ENCODE results near the gene KIF18B. TPM values are rescaled to one million over a fixed set of nuclear protein-coding genes. Genes with fewer than 3 reads are reported as not detected.

The KIF18B gene
- total RNA-seq, 1 donor from 2014 or later = 87.3 TPM

GRCh38 chr17:44905006-44906000, 42.3 kb downstream of the KIF18B start:
- TF ChIP-seq CTCF (conservative IDR thresholded peaks at IDR 0.05) = no peak
- H3K27ac Mint-ChIP-seq (ENCODE audit: unreplicated experiment) = peak overlapping the region; percentile 46
- no peak for DNase-seq (ENCODE audit: low read depth, low spot score)
- no peak overlapping the region for H3K4me3 Mint-ChIP-seq
- no peaks in the 10 kb centered on the region for H3K27me3 Mint-ChIP-seq (ENCODE audit: low read depth)
- H3K36me3 Mint-ChIP-seq (ENCODE audit: low read depth) = no peaks in the 10 kb centered on the region
- peaks cover 15% of the 10 kb centered on the region for H3K4me1 Mint-ChIP-seq
- H3K9me3 Mint-ChIP-seq = no peaks in the 10 kb centered on the region

GRCh38 chr17:44904001-44904984, 43.3 kb downstream of the KIF18B start:
- TF ChIP-seq CTCF (conservative IDR thresholded peaks at IDR 0.05) = no peak

GRCh38 chr17:44903012-44903685, 44.4 kb downstream of the KIF18B start:
- peak overlapping the region; percentile 12 for H3K27ac Mint-ChIP-seq (ENCODE audit: unreplicated experiment)

More at GRCh38 chr17:44904001-44904984, 43.3 kb downstream of the KIF18B start:
- H3K9me3 Mint-ChIP-seq = no peaks in the 10 kb centered on the region
- H3K36me3 Mint-ChIP-seq (ENCODE audit: low read depth) = no peaks in the 10 kb centered on the region
- DNase-seq (ENCODE audit: low read depth, low spot score) = no peak
- H3K4me1 Mint-ChIP-seq = peaks cover 25% of the 10 kb centered on the region
- no peak overlapping the region for H3K27ac Mint-ChIP-seq (ENCODE audit: unreplicated experiment)
- no peak overlapping the region for H3K4me3 Mint-ChIP-seq
- H3K27me3 Mint-ChIP-seq (ENCODE audit: low read depth) = no peaks in the 10 kb centered on the region

GRCh38 chr17:44902135-44902760, 45.3 kb downstream of the KIF18B start:
- Mint-ChIP-seq H3K4me1 (peaks cover 34% of the 10 kb centered on the region), H3K36me3 (ENCODE audit: low read depth) (no peaks in the 10 kb centered on the region), H3K9me3 (no peaks in the 10 kb centered on the region), H3K27me3 (ENCODE audit: low read depth) (no peaks in the 10 kb centered on the region), H3K4me3 (no peak overlapping the region), H3K27ac (ENCODE audit: unreplicated experiment) (no peak overlapping the region)
- no peak for TF ChIP-seq CTCF (conservative IDR thresholded peaks at IDR 0.05)
- DNase-seq (ENCODE audit: low read depth, low spot score) = no peak

More at GRCh38 chr17:44903012-44903685, 44.4 kb downstream of the KIF18B start:
- H3K36me3 Mint-ChIP-seq (ENCODE audit: low read depth) = no peaks in the 10 kb centered on the region
- no peak for DNase-seq (ENCODE audit: low read depth, low spot score)
- H3K4me1 Mint-ChIP-seq = peaks cover 34% of the 10 kb centered on the region
- no peak for TF ChIP-seq CTCF (conservative IDR thresholded peaks at IDR 0.05)
- no peaks in the 10 kb centered on the region for H3K27me3 Mint-ChIP-seq (ENCODE audit: low read depth)
- peak overlapping the region; percentile 7 for H3K4me3 Mint-ChIP-seq
- H3K9me3 Mint-ChIP-seq = no peaks in the 10 kb centered on the region
